GM10266 (cell line): ENCODE results near the gene DAAM2.

Experiments
- DNase-seq: peaks from one replicate; pipeline ENCODE4 v3.0.0; 2012; ENCODE audit errors: extremely low spot score
- TF ChIP-seq, protein P1 (sequence below): IDR thresholded peaks from 2 replicates; pipeline ENCODE4 v1.5.1; 2012; ENCODE audit warnings: mild to moderate bottlenecking, low read depth; ENCODE audit not compliant: control insufficient read depth, insufficient read depth; ENCODE audit errors: missing control alignments

DAAM2 gene

DNA sequence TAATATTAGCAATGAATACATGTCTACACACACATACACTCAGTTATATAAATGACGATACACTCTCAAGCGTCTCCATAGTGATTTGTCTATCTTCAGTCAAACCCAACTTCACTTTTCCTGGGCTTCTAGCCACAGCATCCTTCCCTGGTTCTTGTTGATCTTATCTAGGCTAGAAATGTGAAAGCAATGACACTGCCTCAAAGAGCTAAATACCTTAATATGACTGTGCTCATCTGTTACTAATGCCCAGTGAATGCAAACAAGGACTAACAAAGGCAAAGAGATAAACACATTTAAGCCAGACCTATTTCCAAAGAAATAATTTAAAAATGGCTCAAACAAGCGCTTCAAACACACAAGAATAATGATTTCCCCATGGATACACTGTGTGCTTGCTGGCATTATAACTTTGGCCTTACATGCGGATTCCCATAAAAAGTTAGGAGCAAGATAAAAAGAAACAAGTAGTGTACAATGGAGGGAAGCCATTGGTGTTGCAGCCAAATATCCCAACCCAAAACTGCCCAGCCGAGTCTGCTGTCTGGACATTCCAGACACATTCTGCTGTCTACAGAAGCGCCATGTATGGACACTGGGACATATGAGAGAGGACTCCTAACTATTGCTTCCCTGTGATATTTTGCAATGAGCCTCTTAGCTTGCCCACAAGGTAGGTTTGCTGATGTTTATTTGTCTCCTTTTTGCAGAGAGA lies 19.5 kb upstream of the DAAM2 start:
- TF ChIP-seq, protein P1, sequence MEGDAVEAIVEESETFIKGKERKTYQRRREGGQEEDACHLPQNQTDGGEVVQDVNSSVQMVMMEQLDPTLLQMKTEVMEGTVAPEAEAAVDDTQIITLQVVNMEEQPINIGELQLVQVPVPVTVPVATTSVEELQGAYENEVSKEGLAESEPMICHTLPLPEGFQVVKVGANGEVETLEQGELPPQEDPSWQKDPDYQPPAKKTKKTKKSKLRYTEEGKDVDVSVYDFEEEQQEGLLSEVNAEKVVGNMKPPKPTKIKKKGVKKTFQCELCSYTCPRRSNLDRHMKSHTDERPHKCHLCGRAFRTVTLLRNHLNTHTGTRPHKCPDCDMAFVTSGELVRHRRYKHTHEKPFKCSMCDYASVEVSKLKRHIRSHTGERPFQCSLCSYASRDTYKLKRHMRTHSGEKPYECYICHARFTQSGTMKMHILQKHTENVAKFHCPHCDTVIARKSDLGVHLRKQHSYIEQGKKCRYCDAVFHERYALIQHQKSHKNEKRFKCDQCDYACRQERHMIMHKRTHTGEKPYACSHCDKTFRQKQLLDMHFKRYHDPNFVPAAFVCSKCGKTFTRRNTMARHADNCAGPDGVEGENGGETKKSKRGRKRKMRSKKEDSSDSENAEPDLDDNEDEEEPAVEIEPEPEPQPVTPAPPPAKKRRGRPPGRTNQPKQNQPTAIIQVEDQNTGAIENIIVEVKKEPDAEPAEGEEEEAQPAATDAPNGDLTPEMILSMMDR: no peak
- DNase-seq: no peak

DNA sequence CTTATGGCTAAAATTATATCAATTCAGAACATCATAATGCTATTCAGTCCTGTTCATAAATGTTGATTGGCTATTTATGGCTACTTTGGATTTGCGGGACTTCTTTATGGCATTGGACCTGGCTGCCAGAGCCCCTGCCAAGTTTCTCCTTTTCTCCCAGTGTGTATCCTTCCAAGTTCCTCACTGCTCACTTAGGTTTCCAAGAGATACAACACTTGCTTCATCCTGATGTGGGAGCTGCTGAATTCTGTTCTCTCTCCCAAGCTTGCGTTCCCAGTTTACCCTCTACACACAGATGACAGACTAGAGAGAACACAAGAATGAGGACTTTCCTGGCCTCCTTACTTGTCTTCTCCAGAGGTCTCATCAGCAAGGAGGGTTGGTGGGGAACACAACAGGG lies 18.4 kb upstream of the DAAM2 start:
- TF ChIP-seq, protein P1: no peak
- DNase-seq: no peak

DNA sequence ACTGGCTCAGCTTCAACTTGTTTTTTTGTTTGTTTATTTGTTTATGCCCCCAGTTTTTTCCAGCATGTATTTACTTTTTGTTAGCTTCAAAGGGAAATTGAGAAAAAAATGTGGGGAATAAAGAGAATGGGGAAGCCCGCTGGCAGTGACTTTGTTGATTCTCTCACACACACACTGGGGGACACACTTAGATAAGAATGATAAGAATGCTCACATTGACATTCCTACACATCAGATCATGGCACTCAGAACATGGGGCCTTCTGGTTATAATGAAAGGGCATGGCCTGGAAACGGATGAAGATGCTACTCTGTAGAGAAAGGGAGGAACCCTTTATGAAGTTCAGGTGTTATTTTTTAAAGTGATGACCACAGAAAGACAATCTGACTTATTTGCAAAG lies 15.6 kb upstream of the DAAM2 start:
- TF ChIP-seq, protein P1: no peak
- no peak for DNase-seq

DNA sequence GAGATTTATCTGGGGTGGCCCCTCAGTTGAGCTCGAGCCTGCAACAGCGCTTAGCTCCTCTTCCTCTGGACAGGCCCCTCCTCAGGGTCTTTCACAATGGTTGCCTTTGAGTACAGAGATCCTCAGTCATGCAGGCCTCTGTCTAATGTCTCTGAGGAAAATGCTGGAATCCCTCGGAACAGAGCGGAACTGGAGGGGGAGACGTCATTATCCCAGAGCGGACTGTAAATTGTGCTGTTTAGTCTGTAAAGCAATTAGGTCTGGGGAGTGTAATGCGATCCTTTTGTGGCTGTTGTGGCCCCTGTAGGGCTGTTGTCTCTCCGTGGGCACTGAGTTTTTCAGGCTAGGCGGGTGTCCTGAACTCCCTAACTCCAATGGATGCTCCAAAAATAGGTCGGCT lies 15.0 kb upstream of the DAAM2 start:
- no peak for DNase-seq

DNA sequence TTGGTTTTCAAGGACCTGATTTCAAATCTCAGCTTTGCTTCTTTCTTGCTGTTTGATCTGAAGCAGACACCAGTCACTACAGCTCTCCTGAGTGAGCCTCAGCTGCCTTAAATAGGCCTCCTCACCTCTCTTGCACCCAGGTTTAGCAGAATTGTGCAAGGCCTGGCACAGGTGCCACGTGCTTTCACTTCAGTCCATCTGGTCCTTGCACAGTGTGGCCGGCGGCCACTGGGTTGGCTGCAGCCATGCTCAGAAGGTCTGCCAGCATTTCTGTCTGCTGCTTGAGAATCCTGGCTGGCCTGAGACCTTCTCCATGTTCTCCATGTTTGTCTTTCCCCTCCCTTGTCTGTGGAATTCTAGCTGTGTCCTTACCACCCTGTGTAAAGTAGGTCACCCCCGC lies 14.5 kb upstream of the DAAM2 start:
- DNase-seq: no peak
- TF ChIP-seq, protein P1: no peak

More for the DNA sequence above, 15.0 kb upstream of the DAAM2 start:
- TF ChIP-seq, protein P1: no peak

DNA sequence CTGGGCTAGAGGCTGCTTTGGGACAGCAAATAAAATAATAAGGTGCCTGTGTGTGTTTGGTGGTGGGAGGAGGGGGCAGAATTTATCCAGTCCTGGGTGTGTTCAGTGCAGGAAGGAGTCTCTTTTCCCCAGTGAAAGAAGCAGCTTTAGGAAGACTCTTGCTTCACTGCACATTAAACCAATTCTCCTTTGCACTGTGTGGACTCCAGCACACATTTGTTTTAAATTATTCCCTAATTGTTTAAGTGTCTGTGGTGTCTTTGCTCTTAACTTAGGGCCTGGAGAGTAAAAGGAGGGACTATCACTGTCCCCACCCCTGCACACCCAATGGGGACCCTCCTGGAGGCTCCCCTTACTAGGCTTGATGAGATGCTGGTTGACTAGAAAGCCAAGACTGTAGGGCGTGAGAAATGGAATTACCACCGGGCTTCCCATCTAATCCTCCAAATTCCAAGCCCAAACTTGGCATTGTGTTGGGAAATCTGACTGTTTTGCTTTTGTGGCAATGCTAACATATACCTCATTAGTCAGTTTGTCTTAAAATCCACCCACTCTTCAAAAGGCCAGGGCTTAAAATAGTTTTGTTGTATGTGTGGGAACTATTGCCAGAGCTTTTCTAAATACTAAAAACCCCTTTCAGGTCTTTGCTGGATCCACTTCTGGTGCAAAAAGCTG lies 13.5 kb upstream of the DAAM2 start:
- TF ChIP-seq, protein P1: no peak
- no peak for DNase-seq

DNA sequence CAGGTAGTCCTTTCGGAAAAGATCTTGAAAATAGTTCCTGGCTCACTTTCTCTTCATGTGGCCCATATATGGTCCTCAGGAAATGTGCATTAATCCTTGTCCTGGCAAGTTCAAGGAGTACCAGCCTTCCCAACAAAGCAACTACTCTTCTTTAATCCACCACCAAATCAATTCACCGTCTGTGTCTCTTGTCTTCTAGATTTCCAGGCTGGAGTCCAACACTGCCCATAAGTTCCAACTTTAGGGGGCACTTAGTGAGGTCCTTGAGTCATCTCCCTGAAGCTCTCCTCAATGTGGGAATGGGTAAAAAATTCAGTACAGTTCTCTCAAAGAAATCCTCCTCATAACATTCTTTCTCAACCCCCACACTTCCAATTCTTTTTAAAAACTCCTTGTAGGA lies 6.9 kb upstream of the DAAM2 start:
- DNase-seq: no peak
- TF ChIP-seq, protein P1: no peak
